ENCODE measurements around the gene ZDHHC14.

ZDHHC14 gene

DNA sequence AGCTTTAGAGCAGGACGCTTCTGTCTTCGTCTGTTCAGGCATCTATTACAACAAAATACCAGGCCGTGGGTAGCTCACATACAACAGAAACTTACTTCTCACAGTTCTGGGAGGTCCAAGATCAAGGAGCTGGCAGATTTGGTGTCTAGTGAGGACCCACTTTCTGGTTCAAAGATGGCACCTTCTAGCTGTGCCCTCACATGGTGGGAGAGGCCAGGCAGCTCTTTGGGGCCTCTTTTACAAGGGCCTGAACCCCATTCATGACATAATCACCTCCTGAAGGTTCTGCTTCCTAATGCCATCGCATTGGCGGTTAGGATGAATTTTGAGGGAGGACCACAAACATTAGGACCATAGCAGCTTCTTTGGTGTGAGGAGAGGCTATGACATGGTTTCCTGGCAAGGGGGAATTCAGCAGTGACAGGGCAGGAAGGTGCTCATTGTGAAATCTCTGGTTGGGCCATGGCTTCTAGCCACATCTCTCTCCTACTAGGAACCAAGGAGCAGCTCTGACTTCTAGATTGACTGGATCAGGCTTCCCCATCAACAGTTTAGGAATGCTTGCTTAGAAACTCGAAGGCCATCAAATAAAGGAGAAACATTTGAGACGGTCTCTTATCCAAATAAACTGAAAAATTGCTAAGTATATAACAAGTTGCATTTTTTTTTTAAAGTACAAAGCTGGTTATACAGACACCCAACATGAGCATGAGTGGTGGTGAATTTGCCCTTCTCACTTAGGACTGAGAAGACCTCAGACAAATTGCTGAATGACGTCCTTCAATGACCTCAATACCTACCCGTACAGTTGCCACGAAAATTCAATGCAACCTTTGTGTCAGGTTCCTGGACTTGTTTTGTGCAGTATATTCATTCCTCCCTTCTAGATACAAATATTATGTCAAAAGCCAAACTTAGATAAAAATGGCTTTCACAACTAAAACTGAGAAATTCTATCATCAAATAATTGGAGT lies 140.7 kb downstream of the ZDHHC14 start:
- DNase-seq, result no peak

DNA sequence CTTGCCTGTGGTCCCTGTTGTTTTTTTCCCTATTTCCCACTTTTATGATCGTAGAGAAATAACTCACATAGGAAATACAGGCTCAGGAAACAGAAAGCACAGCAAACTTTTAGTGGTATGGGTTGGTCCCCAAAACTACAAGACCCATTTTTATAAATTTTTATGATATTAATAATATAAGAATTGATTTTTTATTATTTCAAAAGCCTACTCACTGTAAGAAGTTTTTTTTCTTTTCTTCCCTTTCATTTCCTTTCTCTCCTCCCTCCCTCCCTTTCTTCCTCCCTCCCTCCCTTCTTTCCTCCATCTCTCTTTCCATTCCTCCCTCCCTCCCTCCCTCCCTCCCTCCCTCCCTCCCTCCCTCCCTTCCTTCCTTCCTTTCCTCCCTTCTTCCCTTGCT lies 141.5 kb downstream of the ZDHHC14 start:
- no peak for DNase-seq

DNA sequence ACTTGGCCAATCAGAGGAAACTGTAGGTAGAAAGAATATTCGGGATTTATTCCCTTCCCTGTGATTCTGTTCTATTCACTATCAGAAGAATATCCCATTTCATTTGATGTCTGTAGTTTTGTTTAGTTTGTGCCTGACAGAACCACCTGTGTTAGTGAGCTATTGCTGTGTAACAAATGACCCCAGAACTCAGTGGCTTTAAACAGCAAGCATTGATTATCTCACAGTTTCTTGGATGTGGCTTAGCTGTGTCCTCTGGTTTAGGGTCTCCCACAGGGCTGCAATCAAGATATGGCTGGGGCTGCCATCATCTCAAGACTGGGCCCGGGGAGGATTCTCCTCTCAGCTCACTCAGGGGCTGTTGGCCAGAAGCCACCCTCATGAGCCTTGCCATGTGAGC lies 143.7 kb downstream of the ZDHHC14 start:
- no peak for DNase-seq

DNA sequence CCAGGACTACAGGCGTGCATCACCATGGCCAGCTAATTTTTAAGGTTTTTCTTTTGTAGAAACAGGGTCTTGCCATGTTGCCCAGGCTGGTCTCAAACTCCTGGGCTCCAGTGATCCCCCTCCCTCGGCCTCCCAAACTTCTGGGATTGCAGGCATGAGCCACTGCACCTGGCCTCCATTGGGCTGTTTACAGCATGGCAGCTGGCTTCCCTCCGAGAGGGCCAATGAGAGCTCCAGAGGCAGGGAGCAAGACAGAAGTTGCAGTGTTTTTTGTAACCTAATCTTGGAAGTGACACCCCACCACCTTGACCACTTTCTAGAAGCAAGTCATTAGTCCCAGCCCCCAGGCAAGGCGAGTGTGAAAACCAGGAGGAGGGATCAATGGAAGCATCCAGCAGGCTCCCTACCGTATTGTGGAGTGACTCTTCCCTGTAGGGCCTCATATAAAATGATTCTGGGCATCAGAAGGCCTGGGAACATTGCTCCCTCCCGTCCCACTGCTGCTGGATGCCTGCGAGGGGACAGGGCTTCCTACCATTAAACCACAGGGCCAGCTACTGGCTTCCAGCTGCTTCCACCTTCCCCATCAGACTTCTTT lies 144.4 kb downstream of the ZDHHC14 start:
- DNase-seq, result no peak

DNA sequence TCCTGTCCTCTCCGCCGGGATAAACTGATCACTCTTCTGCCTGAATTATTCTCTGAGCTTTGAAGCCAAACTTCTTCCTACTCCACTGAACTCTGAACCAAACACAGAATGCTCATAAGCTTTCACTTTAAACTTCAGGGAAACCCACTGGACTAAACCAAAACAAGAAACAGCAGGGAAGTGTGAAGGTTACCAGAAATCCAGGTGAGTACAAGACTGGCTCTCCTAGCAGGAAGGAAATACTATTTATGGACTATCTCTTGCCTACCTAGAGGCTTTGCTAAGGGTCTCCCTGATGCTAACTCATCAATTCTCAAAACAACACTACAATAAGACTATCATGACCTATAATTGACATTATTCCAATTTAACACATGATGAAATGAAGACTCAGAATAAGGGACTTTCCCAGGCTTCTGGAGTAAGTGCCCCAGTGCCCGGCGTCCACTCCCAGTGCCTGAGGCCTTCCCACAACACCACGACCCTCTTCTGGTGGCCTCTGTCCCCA lies 145.0 kb downstream of the ZDHHC14 start:
- no peak for DNase-seq

DNA sequence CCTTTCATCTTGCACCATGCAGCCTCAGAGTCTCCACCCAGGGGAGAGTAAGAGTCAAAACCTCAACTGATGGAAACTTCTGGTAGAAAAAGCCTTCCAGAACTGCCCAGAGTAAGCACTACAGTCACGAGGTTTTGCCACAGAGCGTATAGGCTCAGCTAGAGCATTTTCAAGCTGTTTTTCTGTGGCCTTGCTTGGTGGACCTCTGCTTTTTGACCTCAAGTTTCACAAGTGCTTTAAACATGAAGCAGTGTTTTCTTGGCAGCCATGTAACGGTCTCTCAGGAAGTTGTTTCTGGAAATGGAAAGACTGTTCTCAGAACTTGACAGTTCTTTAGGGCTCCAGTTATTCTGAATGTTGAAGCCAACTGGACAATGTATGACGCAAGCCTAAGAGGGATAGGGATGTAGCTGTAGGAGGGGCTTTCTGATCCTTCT lies 146.5 kb downstream of the ZDHHC14 start:
- DNase-seq, result no peak

DNA sequence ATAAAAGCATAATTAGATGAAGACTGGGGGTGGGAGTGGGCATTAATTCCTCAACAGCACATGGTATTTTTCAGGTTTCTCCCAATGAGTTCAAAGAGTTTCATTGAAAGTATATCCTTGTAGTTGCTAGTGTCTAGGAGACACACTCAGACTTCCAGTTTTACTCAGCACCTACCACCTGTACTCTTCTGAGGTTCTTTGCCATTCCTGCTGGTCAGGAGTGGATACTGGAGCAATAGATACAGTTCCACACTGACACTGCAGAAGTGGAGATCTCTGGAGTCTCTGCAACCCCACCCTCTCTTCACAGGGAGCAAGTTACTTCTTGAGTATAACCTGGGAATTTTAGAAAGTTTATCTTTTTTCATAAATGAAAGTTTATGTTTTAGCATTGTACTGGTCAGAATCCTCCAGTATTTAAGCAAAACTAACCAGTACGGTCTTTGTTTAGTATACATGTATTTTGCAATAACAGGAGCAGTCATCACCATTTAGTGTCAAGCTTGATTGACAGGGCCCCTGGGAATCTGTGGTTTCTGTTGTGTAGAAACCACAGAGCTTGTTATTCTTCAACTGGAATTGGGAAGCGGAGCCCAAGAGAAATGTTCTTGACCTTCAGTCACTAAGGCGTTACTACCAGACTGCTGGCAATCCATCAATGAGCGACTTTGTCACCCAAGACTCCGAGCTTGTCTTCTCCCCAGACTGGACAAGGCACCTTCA lies 148.1 kb downstream of the ZDHHC14 start:
- no peak for DNase-seq

DNA sequence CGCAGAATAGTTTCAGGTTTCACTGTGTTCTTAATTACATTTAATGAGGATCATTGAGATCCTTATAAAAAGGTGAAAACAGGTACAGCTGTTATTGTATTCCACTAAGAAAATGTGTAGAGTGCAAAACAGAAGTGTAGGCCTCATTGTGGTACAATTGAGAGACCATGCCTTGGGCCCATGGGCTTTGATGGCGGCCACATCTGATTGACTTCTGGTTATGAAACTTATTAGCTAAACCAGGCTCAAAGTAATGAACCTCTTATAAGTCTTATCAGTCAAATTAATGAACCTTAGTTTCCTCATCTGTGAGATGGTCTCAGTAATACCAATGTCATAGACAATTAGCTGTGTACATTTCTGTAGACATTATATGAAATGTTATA lies 148.7 kb downstream of the ZDHHC14 start:
- DNase-seq, result no peak

DNA sequence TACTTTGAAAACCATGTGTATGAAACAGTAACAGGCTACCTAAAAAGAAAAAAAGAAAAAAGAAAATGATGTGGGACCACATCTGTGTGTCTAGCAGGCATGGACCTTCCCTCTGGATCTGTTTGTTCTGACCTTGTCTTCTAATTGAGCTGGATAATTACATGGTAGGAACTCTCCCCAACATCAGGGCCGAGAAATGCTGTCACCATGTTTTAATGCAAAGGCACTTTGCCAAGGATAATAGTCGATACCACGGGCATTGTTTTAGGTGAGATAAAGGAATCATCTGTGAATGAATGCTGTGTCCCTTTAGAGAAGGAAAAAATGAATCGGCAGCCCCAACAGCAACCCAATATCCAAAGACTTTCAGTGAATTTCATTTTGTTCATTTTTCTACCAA lies 149.1 kb downstream of the ZDHHC14 start:
- DNase-seq, result no peak

DNA sequence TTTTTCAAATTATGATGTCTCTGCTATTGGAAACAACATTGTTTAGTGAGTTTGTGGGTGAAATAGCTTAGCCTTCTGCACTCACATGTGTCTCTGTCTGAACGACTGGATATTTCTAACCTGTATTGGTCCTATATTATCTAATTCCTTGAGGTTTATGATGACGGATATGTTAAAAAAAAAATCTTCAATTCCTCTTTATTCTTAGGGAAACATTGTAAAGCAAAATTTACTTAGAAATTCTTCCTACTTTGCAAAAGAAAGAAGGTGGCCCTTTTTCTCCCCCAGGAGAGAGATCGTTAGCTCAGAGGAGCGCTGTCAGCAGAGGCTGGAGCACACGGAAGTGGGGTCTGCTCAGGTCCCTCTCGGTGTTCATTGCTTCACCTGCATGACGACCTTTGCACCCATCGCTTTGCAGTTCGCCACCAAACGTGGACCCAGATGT lies 149.8 kb downstream of the ZDHHC14 start:
- DNase-seq, result no peak

DNA sequence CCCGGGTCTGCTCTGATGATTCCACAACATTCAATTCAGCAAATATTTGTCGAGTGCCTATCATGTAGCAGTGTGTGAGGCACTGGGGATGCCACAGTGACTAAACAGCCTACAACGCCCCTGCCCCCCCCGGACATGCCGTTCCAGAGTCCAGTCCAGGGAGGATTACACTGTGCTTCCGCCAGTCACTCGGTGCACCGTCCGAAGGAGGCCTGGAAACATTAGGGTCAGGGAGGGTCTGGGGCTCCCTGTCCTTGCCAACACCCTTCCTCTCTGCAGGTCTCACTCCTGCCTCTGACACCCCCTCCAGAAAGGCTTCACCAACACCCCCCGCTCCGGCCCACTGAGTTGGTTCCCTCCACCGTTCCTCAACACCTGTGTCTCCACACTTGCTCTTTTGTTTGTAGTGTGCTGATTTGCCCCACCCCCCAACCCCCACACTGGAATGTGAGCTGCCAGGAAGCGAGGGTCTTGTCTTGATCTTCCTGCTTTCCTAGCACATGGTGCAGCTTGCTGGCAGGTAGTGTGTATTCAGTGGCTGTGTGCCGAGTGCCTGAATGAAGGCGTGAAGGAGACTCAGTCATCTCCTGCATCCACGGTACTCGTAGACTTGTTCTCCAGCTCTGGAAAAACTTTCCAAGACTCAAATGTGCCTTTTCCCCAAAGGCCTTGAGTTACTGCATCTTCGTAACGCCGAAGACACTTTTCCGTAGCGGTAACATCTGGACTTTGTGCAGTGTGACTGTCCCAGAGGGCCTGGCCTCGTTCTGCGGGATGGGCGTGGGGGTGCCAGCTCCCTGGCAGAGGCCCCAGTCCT lies 150.4 kb downstream of the ZDHHC14 start:
- DNase-seq, result no peak

DNA sequence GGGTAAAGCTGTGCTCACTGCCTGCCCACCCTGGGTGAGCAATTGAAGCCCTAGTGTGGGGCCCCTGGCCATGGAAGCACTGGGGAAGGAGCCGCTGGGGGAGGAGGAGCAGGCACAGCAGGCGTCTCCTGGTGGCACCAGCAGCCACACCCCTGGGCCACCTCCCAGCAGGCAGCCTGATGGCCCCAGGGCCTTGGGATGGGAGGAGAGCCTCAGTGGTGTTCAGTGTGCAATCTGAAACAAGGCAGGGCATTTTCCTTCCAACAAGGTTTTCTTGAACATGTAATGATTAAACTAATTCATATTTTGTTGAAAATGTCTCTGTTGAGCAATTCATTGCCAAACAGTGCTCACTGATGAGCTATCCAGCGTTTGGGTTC lies 151.0 kb downstream of the ZDHHC14 start:
- no peak for DNase-seq

DNA sequence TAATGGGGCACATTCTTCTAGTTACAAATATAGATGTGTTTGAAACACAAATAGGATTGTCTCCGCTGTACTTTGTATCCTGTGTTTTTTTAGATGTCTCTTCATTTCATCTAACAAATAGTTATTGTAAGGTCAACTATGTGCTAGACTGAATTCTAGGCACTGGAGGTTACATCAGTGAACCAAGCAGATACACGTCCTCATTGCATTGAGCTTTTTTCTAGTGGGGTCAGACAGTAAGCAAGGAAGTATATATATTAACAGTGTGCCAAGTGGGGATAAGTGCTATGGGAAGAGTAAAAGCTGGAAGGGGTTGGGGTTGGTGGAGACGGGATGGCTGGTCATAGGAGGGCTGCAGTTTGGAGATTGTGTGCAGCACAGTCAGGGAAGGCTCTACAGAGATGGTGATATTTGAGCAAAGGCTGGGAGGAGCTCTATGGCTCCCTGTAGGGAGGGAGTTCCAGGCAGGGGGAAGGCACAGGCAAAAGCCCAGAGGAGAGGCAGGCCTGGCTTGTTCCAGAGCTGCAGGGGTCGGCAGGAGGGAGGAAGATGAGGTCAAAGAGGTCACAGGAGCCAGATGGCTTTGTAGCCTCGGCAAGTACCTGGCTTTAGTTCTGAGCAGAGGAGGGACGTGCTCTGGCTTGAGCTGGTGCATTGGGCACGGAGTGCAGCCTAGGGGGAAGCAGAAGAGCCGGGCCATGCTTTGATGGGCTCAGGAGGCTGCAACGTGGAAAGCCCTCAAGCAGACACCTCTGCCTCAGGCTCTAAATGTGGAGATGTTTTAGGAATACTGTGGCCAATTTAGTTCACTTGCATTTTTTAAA lies 152.3 kb downstream of the ZDHHC14 start:
- no peak for DNase-seq

DNA sequence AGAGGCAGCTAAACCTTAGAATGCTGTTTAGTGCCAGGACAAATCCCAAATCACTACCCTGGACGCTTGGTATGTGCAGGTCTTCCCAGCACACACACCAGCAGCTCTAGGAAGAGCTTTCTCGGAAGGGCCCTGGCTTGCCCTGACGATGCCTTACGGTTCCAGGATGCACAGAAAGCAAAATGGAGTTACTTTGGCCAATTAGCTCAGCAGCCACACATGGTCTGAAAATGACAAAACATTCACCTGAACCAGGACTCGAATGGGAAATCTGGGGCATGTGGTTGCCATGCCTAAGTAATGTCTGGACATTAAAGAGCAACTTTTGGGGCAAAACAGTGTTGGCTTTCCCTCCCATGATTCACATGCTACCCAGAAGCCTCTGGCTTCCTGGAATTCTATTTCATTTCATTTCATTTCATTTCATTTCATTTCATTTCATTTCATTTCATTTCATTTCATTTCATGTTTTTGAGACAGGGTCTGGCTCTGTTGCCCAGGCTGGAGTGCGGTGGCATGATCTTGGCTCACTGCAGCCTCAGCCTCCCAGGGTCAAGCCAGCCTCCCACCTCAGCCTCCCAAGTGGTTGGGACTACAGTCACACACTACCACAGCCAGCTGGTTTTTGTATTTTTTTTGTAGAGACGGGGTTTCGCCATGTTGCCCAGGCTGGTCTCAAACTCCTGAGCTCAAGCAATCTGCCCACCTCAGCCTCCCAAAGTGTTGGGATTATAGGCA lies 153.3 kb downstream of the ZDHHC14 start:
- no peak for DNase-seq

DNA sequence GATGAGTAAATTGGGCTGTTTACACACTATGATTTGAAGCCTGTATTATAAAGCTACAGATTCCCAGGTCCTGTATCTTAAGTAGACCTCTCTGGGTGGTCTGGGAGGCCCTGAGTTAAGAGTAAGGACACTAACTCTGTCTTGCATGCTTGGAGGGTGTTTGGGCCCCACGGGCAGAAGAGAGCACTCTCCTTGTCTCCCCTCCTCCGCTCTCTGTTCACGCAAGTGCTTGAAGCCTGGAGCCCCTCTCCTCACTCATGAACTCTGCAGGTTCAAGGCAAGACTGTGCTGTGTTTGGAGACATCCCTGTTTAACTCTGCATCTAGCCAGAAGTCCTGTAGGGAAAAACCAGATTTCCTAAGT lies 154.0 kb downstream of the ZDHHC14 start:
- DNase-seq, result no peak

DNA sequence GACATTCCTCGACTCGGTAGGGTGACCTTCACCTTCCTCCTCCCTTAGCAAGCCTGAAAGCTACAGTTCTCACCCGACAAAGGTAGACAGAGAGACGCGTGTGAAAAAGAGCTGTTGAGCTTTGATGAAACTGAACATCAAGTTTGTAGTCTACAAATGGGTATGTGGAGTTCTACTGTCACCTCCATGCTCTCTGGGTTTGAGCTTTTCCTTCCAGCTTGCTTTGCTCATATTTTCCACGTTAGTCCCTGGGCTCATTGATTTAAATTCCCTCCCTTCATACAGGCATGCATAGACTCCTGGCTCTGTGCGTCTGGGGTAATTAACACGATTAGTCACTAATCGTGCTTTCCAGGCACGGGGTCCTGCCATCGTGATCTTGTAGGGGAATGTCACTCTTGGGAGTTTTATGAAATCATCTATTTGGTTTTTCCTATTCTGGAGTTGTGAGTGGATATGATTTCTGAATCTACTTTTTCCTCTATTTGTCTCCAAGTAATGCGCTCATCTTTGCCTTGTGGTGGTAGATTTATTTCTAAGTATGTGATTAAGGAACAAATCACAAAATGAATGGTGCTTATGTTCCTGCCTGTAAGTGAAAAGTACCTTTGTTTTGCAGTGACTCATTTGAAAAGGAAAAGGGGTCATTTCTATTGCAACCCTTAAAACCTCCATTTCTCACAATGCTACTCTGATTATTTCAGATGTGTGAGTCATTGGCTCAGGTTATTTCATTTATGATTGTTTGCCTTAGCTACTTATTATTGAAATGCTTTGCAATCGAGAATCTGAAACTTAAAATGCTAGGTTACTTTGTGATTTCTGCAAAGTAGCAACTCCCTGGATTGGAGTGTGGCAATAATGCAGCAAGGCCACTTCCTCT lies 154.6 kb downstream of the ZDHHC14 start:
- no peak for DNase-seq

DNA sequence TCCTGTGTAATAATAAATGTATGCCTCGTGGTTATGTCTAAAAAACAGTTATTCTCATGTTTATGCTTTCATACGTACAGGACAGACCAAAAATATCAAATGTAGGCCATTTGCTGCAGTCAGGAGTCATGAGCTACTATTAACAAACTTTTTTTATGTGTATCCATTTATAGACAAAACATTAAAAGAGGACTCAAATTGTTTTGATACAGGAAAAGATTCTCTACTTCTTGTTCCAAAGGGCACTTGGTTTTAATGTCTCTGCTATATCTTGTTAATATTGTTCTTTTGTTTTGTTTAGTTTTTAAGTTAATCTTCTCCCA lies 155.2 kb downstream of the ZDHHC14 start:
- DNase-seq, result no peak

DNA sequence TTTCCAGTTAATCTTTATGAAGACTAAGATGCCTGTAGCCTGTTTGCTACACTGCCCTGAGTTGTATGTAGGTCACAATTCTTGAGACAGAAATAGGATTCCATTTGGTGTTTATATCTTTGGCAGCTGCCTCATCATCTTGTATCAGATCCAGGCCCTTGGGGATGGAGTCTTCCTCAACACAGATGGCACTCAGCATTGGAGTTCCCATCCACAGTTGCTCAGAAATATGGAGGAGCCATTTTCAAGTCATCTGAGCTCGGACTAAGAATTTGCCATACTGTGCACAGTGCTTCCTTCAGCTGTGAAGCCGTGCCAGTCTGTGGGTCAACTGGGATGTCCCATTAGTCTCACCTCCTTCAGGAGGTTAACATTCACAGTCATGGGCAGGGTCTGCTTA lies 156.6 kb downstream of the ZDHHC14 start:
- no peak for DNase-seq

DNA sequence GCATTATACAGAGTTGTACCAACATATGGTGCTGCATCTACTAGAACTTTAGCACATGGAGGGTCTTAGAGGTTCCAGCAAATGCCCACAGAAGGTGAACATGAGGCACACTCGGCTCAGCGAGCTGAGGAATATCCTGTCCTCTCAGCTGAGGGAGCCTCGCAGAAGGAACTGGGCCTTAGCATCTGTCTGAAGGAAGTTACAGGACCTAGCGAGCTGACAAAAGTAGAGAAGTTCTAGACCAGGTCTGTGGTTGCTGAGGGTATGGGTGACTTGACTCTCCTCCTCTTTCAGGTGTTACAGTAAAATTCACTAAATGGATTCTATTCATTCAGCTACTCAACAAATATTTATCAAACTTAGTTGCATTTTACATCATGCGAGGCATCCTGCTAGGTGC lies 157.2 kb downstream of the ZDHHC14 start:
- DNase-seq, result no peak

DNA sequence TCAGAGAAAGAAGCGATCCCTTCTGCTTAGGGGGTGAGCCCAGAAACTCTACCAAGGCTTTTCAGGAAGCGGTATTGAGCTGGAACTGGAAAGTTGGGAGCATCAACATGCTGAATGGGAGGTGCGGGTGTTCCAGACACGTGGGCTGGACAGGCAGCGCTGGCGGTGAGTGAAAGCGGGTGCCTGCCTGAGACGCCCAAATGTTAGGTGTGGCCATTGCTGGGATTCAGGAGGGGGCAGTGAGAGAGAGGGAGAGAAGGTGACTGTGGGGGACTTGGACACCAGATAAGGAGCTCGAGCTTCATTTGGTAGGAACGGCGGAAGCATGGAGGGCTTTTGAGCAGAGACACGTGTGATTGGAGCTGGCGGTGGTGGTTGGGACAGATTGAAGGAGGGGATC lies 157.7 kb downstream of the ZDHHC14 start:
- no peak for DNase-seq
